B cell (primary cell): Measurements from ENCODE around the gene IFNA7. TPM values are rescaled to one million over a fixed set of nuclear protein-coding genes. Genes with fewer than 3 reads are reported as not detected.
"Not testable (repeated sequence)": the region's sequence is repeated elsewhere in the genome, so short reads cannot be mapped to it uniquely, and the experiment has no call there.

Experiments
- ATAC-seq: fragments of 200-7000 bp; cut with Tn5 transposase; one replicate; pipeline ENCODE4 v1.10.0; 2021; ENCODE audit warnings: low read depth, mild to moderate bottlenecking, moderate number of reproducible peaks, moderate library complexity
- CTCF ChIA-PET: fragments of 350-600 bp; sonication (Branson Sonifier 250); formaldehyde crosslinking; loops from one replicate; lab custom pipeline; 2021; ENCODE audit warnings: antibody characterized with exemption, inconsistent platforms; lab: Charles Lee
- POLR2A ChIA-PET: fragments of 350-600 bp; sonication (Branson Sonifier 250); formaldehyde crosslinking; loops from one replicate; lab custom pipeline; 2021; ENCODE audit warnings: antibody characterized with exemption; lab: Charles Lee
- DNase-seq: peaks from one replicate; pipeline ENCODE4 v3.0.0; 2013
- H2AFZ ChIP-seq: 2 replicates; pipeline ENCODE4 v1.6.1; 2012; ENCODE audit warnings: mild to moderate bottlenecking, low read depth, low read length; ENCODE audit not compliant: insufficient read depth, poor library complexity, severe bottlenecking
- H3K27ac ChIP-seq, 2 donors: 1 replicate in 1 of 2; 2 replicates in 1 of 2; pipeline ENCODE4 v1.5.1; 2012 to 2013; ENCODE audit warnings: low read length in 2 of 2, mild to moderate bottlenecking in 2 of 2, moderate library complexity in 1 of 2
- H3K27me3 ChIP-seq, 4 experiments: fragments of 200-600 bp in 1 of 4; sonication (generic) in 1 of 4; replicated peaks in 1 of 4; 1 replicate in 2 of 4; 2 replicates in 2 of 4; pipeline versions ENCODE4 v1.6.1 to v1.7.0; 2013 to 2016; ENCODE audit warnings: low read length in 3 of 4, mild to moderate bottlenecking in 2 of 4, mixed read lengths in 1 of 4, moderate library complexity in 1 of 4; ENCODE audit not compliant: insufficient read depth in 4 of 4, control insufficient read depth in 3 of 4; ENCODE audit errors: control extremely low read depth in 1 of 4
- H3K36me3 ChIP-seq, 2 experiments: replicated peaks in 1 of 2; 1 replicate in 1 of 2; 2 replicates in 1 of 2; pipeline versions ENCODE4 v1.6.1 to v1.7.1; 2013; ENCODE audit warnings: low read length in 1 of 2; ENCODE audit not compliant: insufficient read depth in 2 of 2, control insufficient read depth in 1 of 2; ENCODE audit errors: control extremely low read depth in 1 of 2, extremely low read depth in 1 of 2
- H3K4me1 ChIP-seq, 2 donors: fragments of 200-600 bp in 1 of 2; sonication (generic) in 1 of 2; 1 replicate in 1 of 2; 2 replicates in 1 of 2; pipeline versions ENCODE4 v1.5.1 to v1.6.1; 2013 to 2017; ENCODE audit warnings: low read length in 2 of 2; ENCODE audit not compliant: control insufficient read depth in 2 of 2, insufficient read depth in 2 of 2
- H3K4me2 ChIP-seq: replicated peaks from 2 replicates; pipeline ENCODE3; 2012; ENCODE audit warnings: mild to moderate bottlenecking, low read depth, low read length; ENCODE audit not compliant: poor library complexity, severe bottlenecking
- H3K4me3 ChIP-seq, 5 experiments: fragments of 200-600 bp in 1 of 5; sonication (generic) in 1 of 5; 1 replicate in 3 of 5; 2 replicates in 2 of 5; pipeline versions ENCODE4 v1.5.1 to v1.7.0; 2011 to 2016; ENCODE audit warnings: low read length in 4 of 5, mild to moderate bottlenecking in 4 of 5, low read depth in 2 of 5, control low read depth in 1 of 5, moderate library complexity in 1 of 5; ENCODE audit not compliant: insufficient read depth in 1 of 5; ENCODE audit errors: control extremely low read depth in 1 of 5, extremely low read depth in 1 of 5
- H3K79me2 ChIP-seq: fragments of 200-600 bp; sonication (generic); one replicate; pipeline ENCODE4 v1.6.0; 2016; ENCODE audit warnings: low read length; ENCODE audit not compliant: control insufficient read depth, insufficient read depth
- H3K9ac ChIP-seq: fragments of 200-600 bp; sonication (generic); 2 replicates; pipeline ENCODE4 v1.6.1; 2017; ENCODE audit warnings: mild to moderate bottlenecking, low read length, moderate library complexity
- H3K9me3 ChIP-seq, 3 donors: one replicate each; pipeline versions ENCODE4 v1.6.1 to v1.7.1; 2013; ENCODE audit warnings: low read length in 2 of 3; ENCODE audit not compliant: control insufficient read depth in 2 of 3, insufficient read depth in 1 of 3; ENCODE audit errors: control extremely low read depth in 1 of 3
- H4K20me1 ChIP-seq: 2 replicates; pipeline ENCODE4 v1.6.0; 2012; ENCODE audit warnings: mild to moderate bottlenecking, low read length; ENCODE audit not compliant: insufficient read depth, control insufficient read depth, poor library complexity, severe bottlenecking
- H3K27ac Mint-ChIP-seq: one replicate; pipeline ENCODE4 v1.8.0; 2021; ENCODE audit warnings: mixed read lengths
- H3K27me3 Mint-ChIP-seq: one replicate; pipeline ENCODE4 v1.8.0; 2021; ENCODE audit warnings: mixed read lengths
- H3K4me1 Mint-ChIP-seq: one replicate; pipeline ENCODE4 v1.8.0; 2021; ENCODE audit warnings: mixed read lengths
- H3K4me3 Mint-ChIP-seq: one replicate; pipeline ENCODE4 v1.8.0; 2021; ENCODE audit warnings: mixed read lengths
- H3K9me3 Mint-ChIP-seq: one replicate; pipeline ENCODE4 v1.8.0; 2022; ENCODE audit warnings: mixed read lengths; ENCODE audit not compliant: insufficient read depth
- EZH2 ChIP-seq: IDR thresholded peaks from 2 replicates; pipeline ENCODE4 v1.6.1; 2012; ENCODE audit warnings: borderline replicate concordance, low read depth, mild to moderate bottlenecking, moderate library complexity, low read length; ENCODE audit not compliant: insufficient read depth, poor library complexity, severe bottlenecking
- WGBS: methylation state at CpG from one replicate; pipeline ENCODE4 v1.1.5; 2013; ENCODE audit warnings: missing lambda C conversion rate; ENCODE audit not compliant: insufficient coverage; 5-methylcytosine and 5-hydroxymethylcytosine counted together
- intact Hi-C: fragments of 100-400 bp; cut with micrococcal nuclease; formaldehyde crosslinking; loops from one replicate; pipeline ENCODE4 v1.10.0; 2022
- polyA plus RNA-seq: library from polyadenylated mRNA; depleted of rRNA; stranded (reverse); fragments of >200 nt; gene quantifications from 2 replicates; pipeline ENCODE4 v1.2.3, GENCODE V29; 2012
- total RNA-seq, 2 donors: library from RNA; stranded (reverse); fragments of 120-200 nt in 1 of 2; gene quantifications; 1 replicate in 1 of 2; 2 replicates in 1 of 2; pipeline versions ENCODE4 v1.2.3 to v1.2.4, GENCODE V29; 2013 to 2022
- TF ChIP-seq, protein P1 (sequence below): fragments of 200-600 bp; IDR thresholded peaks from one replicate; pipeline ENCODE4 v1.8.0; 2022; ENCODE audit warnings: antibody characterized with exemption, mild to moderate bottlenecking

The IFNA7 gene
- total and polyA plus RNA-seq, 2 donors (not counting 1 experiment from before 2014, with no cell fraction given) = not detected

DNA sequence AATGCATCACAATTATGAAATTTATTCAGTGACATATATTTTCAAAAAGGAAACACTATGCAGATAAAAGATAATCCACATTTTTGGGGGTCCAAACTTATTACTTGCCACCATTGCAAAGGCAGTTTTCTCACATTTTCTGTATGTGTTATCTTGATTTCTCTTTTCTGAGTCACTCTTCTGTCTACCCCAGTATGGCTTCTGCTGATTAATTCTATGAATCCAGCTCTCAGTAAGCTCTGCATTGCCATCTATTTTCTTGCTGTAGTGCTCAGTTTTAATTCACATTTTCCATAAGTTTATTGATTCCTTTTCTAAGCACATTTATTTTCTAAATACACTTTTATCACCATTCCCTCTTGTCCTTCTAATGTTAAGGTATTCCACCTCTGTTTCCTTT, 3.2 kb upstream of the IFNA7 start:
- peaks cover 23% of the 10 kb centered on the region for H3K27me3 Mint-ChIP-seq
- H3K27ac ChIP-seq = no peak overlapping the region
- H3K9me3 Mint-ChIP-seq = no peaks in the 10 kb centered on the region
- peaks cover 0 to under 1% (median 0%) of the 10 kb centered on the region in 4 experiments for H3K27me3 ChIP-seq
- no peak overlapping the region for H3K4me2 ChIP-seq
- H3K4me1 ChIP-seq = no peaks in the 10 kb centered on the region
- H3K27ac Mint-ChIP-seq = no peak overlapping the region
- no peaks in the 10 kb centered on the region for H3K4me1 Mint-ChIP-seq
- ChIA-PET POLR2A (no interaction called here), CTCF (no interaction called here)
- no peak overlapping the region for H3K4me3 Mint-ChIP-seq
- no peaks in the 10 kb centered on the region for H3K79me2 ChIP-seq
- no peak overlapping the region for H3K9ac ChIP-seq
- intact Hi-C loops = no loop called here
- H4K20me1 ChIP-seq = no peaks in the 10 kb centered on the region
- no peak overlapping the region for H3K4me3 ChIP-seq
- DNase-seq (no peak), ATAC-seq (no peak)
- no peaks in the 10 kb centered on the region for H3K36me3 ChIP-seq
- TF ChIP-seq, protein P1, sequence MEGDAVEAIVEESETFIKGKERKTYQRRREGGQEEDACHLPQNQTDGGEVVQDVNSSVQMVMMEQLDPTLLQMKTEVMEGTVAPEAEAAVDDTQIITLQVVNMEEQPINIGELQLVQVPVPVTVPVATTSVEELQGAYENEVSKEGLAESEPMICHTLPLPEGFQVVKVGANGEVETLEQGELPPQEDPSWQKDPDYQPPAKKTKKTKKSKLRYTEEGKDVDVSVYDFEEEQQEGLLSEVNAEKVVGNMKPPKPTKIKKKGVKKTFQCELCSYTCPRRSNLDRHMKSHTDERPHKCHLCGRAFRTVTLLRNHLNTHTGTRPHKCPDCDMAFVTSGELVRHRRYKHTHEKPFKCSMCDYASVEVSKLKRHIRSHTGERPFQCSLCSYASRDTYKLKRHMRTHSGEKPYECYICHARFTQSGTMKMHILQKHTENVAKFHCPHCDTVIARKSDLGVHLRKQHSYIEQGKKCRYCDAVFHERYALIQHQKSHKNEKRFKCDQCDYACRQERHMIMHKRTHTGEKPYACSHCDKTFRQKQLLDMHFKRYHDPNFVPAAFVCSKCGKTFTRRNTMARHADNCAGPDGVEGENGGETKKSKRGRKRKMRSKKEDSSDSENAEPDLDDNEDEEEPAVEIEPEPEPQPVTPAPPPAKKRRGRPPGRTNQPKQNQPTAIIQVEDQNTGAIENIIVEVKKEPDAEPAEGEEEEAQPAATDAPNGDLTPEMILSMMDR = no peak
- TF ChIP-seq EZH2 = no peak
- no peak overlapping the region for H2AFZ ChIP-seq
- H3K9me3 ChIP-seq = no peaks in the 10 kb centered on the region

DNA sequence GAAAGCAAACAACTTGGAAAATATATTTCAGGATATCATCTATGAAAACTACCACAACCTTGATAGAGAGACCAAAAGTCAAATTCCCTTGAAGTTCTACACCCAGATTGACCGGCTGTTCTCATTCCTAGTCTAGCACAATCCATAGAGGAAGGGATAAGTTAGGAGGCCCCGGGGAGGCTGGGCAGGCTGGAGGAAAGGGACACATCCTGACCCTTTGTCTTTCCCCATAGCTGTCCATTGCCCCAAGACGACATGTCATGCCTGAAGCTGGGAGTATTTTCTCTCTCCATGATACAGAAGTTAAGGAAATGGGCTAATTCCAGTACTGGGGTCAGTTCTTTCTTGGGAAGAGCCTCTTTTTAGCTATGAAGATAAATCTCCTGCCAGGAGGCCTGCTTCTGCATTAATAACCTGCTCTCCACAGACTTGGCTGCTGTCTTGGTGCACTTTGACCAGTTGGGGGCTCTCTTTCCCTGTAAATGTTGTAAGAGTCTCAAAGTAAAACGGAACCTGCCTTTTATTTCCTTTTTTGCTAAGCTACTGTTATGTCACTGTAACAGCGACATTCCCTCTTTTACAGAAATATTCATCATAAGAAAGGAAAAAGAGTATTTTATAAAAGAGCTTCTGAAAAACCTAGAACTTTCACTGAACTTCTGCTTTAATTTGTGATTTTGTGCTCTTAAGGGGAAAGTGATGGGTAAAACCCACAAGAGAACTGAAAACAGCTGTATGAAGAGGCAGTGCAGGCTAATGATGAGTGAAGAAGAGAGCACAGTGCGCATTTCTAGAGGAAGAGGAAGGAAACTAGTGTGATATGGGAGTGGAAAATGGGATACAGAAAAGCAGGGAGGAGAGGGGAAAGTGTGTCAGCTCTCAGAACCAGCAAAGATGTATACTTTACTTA, 6.9 kb downstream of the IFNA7 start:
- H3K4me1 ChIP-seq, POLR2A ChIA-PET, H3K4me1 Mint-ChIP-seq, H3K36me3 ChIP-seq, H3K27me3 Mint-ChIP-seq, H3K4me3 ChIP-seq, H3K9me3 Mint-ChIP-seq, H3K27ac ChIP-seq, H3K79me2 ChIP-seq, H3K9me3 ChIP-seq, H4K20me1 ChIP-seq, H3K9ac ChIP-seq, H3K27ac Mint-ChIP-seq, H3K27me3 ChIP-seq: not testable (repeated sequence)
- Histone ChIP-seq H2AFZ (peak overlapping the region; percentile 6), H3K4me2 (peak overlapping the region; percentile 12)
- 0% methylated on average over 1 of the region's 6 CpGs for WGBS
- CTCF ChIA-PET = interaction anchor here (0.5 to 2.3 kb wide), 12 partner anchors 11 to 856 kb away, joined by 3 to 9 read pairs (median 4); no protein-coding TSS in a partner anchor
- intact Hi-C loops = loop anchor here (1.0 kb wide), 1 partner anchor 594 kb away; no protein-coding TSS in a partner anchor
- peak overlapping the region; percentile 6 for H3K4me3 Mint-ChIP-seq
- DNase-seq = peak; percentile 42
- peak; percentile 86 for ATAC-seq
- TF ChIP-seq, protein P1 = peak; percentile 56

DNA sequence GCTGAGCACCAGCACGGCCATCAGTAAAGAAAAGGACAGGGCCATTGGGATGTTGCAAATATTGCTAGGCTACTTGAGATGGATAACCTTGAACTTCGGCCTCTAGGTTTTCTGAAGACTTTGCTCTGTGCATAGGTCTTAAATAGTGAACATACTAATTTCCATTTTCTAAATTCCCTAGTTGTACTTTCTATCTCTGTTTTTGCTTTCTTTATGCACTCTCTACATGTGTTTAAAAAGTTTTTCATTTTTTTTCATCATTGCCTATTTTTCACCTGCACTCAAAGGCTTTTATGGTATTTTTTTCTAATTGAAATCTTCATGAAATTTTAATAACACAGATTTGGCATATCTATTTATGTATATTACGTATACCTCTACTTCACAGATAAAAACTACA, 14.5 kb downstream of the IFNA7 start, which contains the start of gene IFNA4:
IFNA4 (minus strand) TSS at position 101 of the 400 bp plus-strand sequence; CDS start at position 45, 56 bp downstream.
- ATAC-seq, H3K4me2 ChIP-seq, DNase-seq, H3K27me3 ChIP-seq, intact Hi-C loops, CTCF ChIA-PET, H4K20me1 ChIP-seq, H3K27ac Mint-ChIP-seq, H3K4me1 Mint-ChIP-seq, H3K4me1 ChIP-seq, H3K4me3 Mint-ChIP-seq, H3K27ac ChIP-seq, H3K27me3 Mint-ChIP-seq, H3K9ac ChIP-seq, POLR2A ChIA-PET, H3K4me3 ChIP-seq, H3K9me3 Mint-ChIP-seq, H3K79me2 ChIP-seq, H3K36me3 ChIP-seq, H2AFZ ChIP-seq, H3K9me3 ChIP-seq: not testable (repeated sequence)
- WGBS = no CpG with 5 or more reads among the region's 3 CpGs
